ENCODE results near the gene ALDH16A1.
A peak's percentile ranks its signal among the peaks of the same experiment; 100 is the strongest.

GRCh38 chr19:49422407-49423070 is 30.5 kb upstream of the ALDH16A1 start:
- TF ChIP-seq CTCF (IDR thresholded peaks at IDR 0.05; ENCODE audit: extremely low read depth in 1 of 2, insufficient read depth in 1 of 2, low read depth in 1 of 2, low read length in 2 of 2) (peak; percentile 25 to 55), POLR2A (IDR thresholded peaks at IDR 0.05; ENCODE audit: low read depth, low read length) (no peak), POLR2AphosphoS5 (IDR thresholded peaks at IDR 0.05; ENCODE audit: insufficient read depth, low read depth, low read length) (no peak), MYC (IDR thresholded peaks at IDR 0.05; ENCODE audit: low read depth, low read length) (no peak), JUN (IDR thresholded peaks at IDR 0.05; ENCODE audit: borderline replicate concordance, insufficient read depth, insufficient read length, low read depth) (no peak), EZH2 (IDR thresholded peaks at IDR 0.05; ENCODE audit: borderline replicate concordance, low read depth, low read length, severe bottlenecking) (peak; percentile 80), MAX (IDR thresholded peaks at IDR 0.05; ENCODE audit: insufficient read depth, insufficient read length) (no peak), FOS (IDR thresholded peaks at IDR 0.05; ENCODE audit: borderline replicate concordance, insufficient read depth, low read length) (no peak)
